Right lobe of liver (tissue), 4 donors: ENCODE data around the gene RCSD1.

Experiments
- CTCF ChIP-seq, 4 donors: fragments of 200-600 bp in 3 of 4; fragments of 450-650 bp in 1 of 4; IDR thresholded peaks; one replicate each; pipeline versions ENCODE4 v1.5.1 to v1.8.0; 2016 to 2022; ENCODE audit warnings: antibody characterized with exemption in 4 of 4, mild to moderate bottlenecking in 2 of 4
- POLR2A ChIP-seq: fragments of 450-650 bp; IDR thresholded peaks from one replicate; pipeline ENCODE4 v1.6.1; 2017; ENCODE audit warnings: antibody characterized with exemption, mild to moderate bottlenecking
- donor health status: DM: no; HTN: no; CAD: no.
- donor health status: DM: no; HTN: no; CAD: no.
- donor health status: DM: no; HTN: yes; CAD: no.

DNA sequence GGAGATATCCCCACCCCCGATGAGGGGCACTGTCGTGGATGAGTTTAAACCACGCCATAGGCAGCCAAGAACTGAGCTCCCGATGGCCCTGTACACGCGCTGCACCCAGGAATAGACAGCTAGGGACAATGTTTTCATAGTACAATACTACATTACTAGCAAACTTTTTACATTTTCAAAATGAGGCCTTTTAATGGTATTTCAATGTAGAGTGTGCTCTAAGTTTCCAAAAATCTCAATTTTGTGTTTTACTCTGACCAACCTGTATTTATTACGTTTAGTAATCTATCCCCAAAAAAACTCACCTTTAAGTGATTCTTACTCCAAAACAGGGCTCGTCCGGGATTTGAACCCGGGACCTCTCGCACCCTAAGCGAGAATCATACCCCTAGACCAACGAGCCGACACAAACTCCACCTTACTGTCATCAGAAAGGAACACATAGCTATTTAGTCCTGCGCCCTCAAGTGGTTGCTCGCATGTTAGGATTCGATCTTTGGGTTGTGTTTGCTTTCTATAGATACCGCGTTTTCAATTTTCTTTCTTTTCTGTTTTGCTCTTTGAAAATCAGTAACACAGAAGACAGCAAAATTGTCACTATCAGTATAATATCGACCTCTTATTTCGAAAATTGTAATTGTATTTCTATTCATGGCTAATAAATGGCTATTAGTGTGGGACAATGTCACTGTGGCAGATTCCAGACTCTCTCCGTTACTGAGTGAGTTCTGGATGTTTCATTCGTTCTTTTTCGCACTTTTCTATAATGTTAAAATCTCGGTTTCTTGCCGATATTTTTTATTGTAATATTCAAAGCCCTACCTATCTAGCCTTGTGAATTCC lies 85.3 kb downstream of the RCSD1 start:
- TF ChIP-seq CTCF (IDR thresholded peaks at IDR 0.05) (peak; percentile 75 to 91 (median 82)), POLR2A (no peak)
